NCI-H82 (cell line): ENCODE data around the gene SBF2.
"Not testable (repeated sequence)": the region's sequence is repeated elsewhere in the genome, so short reads cannot be mapped to it uniquely, and the experiment has no call there.

Source experiments
- DNase-seq: peaks from one replicate; lab custom pipeline; 2025; lab: John Stamatoyannopoulos, UW

SBF2 gene

GRCh38 chr11:10005955-10006525 lies 288.0 kb downstream of the SBF2 start:
- DNase-seq, result peak; percentile 96

- no peak for DNase-seq
Observed at GRCh38 chr11:10004526-10005113, 289.4 kb downstream of the SBF2 start.

GRCh38 chr11:10002221-10002620 lies 291.8 kb downstream of the SBF2 start:
- DNase-seq, result no peak

GRCh38 chr11:9992306-9992705 lies 301.7 kb downstream of the SBF2 start:
- no peak for DNase-seq

GRCh38 chr11:9990221-9990973 lies 303.6 kb downstream of the SBF2 start:
- no peak for DNase-seq

GRCh38 chr11:9987303-9987702 lies 306.7 kb downstream of the SBF2 start:
- DNase-seq, result not testable (repeated sequence)

- DNase-seq, result peak; percentile 53
Observed at GRCh38 chr11:9982796-9983579, 311.0 kb downstream of the SBF2 start.

- DNase-seq, result no peak
Observed at GRCh38 chr11:9982127-9982795, 311.8 kb downstream of the SBF2 start.

- no peak for DNase-seq
Observed at GRCh38 chr11:9980931-9981330, 313.1 kb downstream of the SBF2 start.

GRCh38 chr11:9977554-9977953 lies 316.5 kb downstream of the SBF2 start:
- DNase-seq, result no peak

- DNase-seq, result no peak
Observed at GRCh38 chr11:9974375-9974774, 319.6 kb downstream of the SBF2 start.

GRCh38 chr11:9973921-9974320 lies 320.1 kb downstream of the SBF2 start:
- no peak for DNase-seq

GRCh38 chr11:9972989-9973388 lies 321.0 kb downstream of the SBF2 start:
- DNase-seq, result peak; percentile 46

GRCh38 chr11:9971894-9972293 lies 322.1 kb downstream of the SBF2 start:
- no peak for DNase-seq

GRCh38 chr11:9969068-9969467 lies 325.0 kb downstream of the SBF2 start:
- no peak for DNase-seq

GRCh38 chr11:9962722-9963121 lies 331.3 kb downstream of the SBF2 start:
- DNase-seq, result no peak

- DNase-seq, result no peak
Observed at GRCh38 chr11:9957072-9957471, 336.9 kb downstream of the SBF2 start.

- no peak for DNase-seq
Observed at GRCh38 chr11:9956483-9956882, 337.5 kb downstream of the SBF2 start.

GRCh38 chr11:9955391-9955790 lies 338.6 kb downstream of the SBF2 start:
- DNase-seq, result no peak

GRCh38 chr11:9953994-9954626 lies 339.9 kb downstream of the SBF2 start:
- no peak for DNase-seq

- DNase-seq, result peak; percentile 87
Observed at GRCh38 chr11:9952511-9953196, 341.4 kb downstream of the SBF2 start.
